ENCODE results near the gene KCNH5.
A peak's percentile ranks its signal among the peaks of the same experiment; 100 is the strongest.

The KCNH5 gene

DNA sequence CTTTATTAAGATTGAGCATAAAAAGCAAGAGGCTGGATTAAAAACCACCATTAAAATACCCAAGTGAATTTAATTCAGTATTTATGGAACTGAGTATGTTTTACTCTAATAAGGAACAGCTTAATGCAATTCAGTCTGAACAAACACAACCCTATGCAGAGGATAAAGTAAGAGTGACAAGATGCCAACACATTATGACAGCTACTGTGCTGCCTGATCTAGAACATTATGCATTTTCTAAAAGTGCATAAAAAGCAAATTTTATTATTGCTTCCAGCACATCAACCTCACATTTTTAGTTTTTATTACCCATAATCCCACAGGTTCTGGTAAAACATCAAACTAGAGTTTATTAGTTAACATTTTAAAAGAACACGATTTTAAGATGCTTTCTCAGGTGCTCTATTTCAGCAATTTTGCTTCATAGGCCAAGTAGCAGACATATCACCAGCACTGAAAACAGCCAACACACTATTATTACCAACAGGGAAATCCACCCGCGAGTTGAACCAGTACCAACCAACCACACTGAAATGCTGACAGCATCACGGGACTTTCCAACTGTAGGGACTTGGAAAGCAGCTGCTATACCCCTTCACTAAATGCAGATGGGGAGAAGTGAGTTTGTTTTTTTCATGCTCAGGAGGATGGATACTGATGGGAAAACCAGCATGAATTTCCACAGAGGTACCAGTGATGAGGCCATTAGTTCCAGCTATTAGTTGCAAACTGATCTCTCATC, 372.1 kb downstream of the KCNH5 start:
- no peak for DNase-seq (ENCODE audit: low spot score)

DNA sequence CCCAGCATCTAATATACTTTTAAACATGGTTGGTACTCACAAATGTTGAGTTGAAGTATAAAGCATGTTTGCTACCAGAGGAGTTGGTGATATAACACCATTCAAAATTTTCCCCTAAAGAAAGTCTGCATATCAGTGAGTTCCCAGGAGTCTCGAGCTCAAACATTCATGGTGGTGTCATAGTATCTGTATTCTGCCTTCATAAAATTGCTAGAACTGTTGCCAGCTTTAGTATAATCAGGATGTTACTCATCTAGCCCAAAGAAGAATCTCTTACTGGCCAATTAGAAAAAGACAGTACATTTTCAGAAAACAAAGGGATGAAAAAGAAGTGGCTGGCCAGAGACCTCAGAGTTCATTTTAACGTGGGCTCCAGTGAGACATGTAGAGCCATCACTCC, 374.7 kb downstream of the KCNH5 start:
- DNase-seq (ENCODE audit: low spot score) = no peak

DNA sequence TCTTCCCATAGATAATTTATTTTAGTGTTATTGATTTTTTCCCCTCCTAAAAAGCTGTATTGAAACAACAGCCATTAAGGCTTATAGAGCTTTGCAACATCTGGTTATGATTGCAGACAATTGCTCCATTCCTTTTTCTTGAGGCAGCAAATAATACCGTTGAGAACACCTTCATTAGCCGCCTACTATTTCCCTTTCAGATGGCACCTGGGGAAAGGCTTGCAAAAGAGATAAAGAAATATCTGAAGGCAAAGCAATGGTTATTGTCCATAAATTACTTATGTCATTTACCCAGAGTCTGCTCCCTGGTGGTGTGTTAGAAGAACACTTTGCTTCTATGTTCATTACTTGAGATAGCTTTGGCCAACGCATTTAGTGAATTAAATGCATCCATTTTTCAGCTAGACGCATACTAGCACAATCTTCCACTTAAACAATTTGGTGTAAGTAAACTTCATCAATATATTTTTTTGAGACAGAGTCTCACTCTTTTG, 377.8 kb downstream of the KCNH5 start:
- peak; percentile 5 for DNase-seq (ENCODE audit: low spot score)

DNA sequence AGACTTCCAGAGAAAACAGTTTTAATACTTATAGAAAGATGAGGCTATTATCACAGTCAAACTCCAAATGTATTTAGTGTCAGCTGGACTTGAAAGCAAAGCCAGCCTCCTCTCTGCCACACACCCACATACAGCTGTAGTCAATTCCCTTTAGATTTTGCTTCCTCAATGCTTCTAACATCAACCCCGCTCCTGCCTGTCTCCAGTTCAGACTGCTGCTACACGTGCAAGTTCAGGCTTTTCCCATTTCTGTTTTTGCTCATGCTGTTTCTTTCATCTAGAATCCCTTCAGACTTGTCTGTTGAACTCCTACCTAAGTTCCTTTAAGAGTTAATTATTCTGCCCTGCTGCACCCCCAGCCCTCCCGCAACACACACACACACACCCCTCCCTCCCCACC, 380.0 kb downstream of the KCNH5 start:
- DNase-seq (ENCODE audit: low spot score) = no peak

DNA sequence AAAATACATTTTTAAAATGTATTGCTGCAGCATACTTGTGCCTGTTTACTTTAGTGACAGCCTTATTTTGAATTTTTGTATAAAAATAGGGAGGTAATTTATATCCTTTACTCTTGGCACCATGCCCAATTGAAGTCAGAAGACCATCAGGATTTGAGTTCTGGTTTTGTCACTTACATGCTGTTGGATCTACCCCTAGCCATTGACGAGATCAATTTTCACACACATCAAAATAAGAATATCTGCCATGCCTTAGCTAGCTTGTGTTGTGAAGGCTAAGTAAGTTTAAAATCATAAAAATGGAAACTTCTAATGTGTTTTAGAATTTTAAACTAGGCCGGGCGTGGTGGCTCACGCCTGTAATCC, 381.8 kb downstream of the KCNH5 start:
- DNase-seq (ENCODE audit: low spot score) = no peak

DNA sequence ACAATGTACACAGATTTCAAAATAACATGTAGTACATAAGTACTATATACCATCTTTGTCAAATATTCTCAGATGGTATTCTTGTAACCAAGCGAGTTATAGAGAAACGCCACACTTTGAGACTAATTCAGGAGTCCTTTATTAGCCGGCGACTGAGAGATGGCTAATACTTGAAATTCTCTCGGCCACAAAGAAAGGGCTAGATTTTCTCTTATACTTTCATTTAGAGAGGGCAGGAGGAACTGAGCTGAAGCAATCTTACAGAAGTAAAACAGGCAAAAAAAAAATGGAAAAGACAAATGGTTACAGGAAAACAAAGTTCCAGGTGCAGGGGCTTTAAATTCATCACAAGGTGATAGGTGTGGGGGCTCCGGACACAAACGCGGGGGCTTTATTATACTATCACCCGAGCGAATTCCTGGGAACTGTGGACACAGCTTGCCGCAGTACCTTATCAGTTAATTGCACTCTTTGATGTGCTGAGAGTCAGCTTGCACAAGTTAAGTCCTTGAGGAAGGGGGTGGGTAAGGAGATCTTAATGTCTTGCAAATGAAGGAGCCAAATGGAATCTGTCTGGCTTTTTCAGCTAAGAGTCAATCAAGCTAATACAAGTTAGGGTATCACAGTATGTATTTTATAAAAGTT, 382.3 kb downstream of the KCNH5 start:
- DNase-seq (ENCODE audit: low spot score) = no peak

DNA sequence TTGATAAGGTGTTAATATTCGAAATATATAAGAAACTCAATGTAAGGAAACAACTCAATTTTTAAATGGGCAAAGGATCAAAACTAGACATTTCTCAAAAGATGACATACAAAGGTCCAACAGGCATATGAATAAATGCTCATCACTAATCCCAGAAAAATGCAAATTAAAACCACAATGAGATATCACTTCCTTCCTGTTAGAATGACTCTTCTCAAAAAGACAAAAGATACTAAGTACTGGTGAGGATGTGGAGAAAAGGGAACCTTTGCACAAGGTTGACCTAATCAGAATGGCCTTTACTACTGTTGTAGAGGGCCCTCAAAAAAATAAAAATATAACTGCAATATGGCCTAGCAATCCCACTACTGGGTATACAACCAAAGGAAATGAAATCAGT, 383.4 kb downstream of the KCNH5 start:
- no peak for DNase-seq (ENCODE audit: low spot score)

DNA sequence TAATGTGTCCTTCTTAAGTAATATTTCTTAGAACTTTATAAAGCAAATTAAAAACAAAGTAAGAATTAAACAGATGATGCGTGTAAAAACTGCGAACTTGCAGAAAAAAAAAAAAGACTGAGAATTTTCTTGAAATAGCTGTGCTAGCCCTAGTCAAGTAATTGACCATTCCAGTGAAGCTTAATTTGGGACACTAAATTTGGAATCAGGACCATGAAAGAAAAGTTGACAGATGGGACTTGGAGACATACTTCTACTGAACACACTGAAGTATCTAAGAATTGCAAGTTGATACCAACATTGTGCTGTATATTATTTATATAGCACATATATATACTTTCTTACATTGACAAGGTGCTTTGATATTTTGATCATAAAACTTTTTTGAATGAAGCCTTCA, 386.6 kb downstream of the KCNH5 start:
- no peak for DNase-seq (ENCODE audit: low spot score)

DNA sequence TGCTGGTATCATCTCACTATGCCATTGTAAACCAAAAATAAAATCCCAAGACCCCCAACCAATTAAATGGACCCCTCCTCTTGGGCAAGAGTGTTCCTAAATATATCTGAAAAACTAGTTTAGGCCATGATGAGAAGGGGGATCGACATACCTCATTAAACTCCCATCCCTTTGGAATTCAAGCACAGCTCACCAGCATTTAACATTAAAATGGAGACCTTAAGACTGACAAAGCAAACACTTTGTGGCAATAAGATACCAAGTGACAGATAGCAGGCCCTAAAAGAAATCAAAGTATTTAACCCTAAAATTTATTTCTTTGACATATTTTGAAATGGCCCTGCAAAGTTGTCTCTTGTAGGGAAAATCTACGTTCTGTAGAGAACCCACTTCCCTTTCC, 387.9 kb downstream of the KCNH5 start:
- DNase-seq (ENCODE audit: low spot score) = no peak

DNA sequence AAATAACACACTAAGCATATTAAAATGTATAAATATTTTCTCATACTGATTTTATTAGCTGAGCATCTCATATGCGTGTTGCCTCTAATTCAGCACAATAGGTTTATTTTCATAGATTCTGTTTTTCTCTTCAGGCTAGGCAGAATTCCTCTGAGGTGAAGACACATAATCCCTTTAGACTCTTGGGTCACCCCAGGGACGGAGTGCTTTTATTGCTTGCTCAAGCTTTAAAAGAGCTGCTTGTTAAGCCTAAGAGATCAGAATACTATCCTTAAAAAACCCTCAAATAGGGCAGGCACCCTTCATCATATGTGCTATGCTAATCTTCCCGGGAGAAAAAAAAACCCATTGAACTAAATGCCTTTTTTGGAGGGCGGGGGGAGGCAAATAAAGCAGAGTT, 390.1 kb downstream of the KCNH5 start:
- no peak for DNase-seq (ENCODE audit: low spot score)

DNA sequence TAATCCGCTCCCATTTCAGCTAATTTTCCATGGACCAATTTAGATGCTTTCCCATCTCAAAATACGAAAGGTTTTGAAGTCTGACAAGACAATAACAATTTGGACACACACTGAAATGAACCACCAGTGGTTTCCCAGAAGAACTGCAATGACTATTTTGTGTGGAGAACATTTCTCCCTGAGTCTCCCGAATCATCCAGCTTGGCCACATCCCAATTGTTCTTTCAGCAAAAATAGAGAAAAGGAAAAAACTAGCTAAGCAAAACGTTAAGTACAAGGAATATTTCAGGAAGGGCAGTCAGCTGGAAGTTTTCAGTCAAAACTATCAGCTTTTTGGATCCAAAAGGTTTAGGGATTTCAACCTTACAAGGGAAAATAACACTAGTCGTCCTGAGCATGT, 390.6 kb downstream of the KCNH5 start:
- DNase-seq (ENCODE audit: low spot score) = no peak

All from HuH-7 (cell line).